Astrocyte (in vitro differentiated cells and primary cell): ENCODE measurements around the gene ATP9A. TPM values are rescaled to one million over a fixed set of nuclear protein-coding genes. Genes with fewer than 3 reads are reported as not detected.

ENCODE experiments used
- DNase-seq: peaks from one replicate; pipeline ENCODE4 v3.0.0-alpha.2; 2010; ENCODE audit warnings: low read depth
- FAIRE-seq: peaks from 2 replicates; lab custom pipeline; 2011; peaks lifted over from hg19 to GRCh38; lab: Jason Lieb, UNC
- H2AFZ ChIP-seq: 2 replicates; pipeline ENCODE4 v1.6.0; 2012; ENCODE audit warnings: low read depth, low read length, inconsistent platforms
- H3K27ac ChIP-seq: 2 replicates; pipeline ENCODE4 v1.5.1; 2011; ENCODE audit warnings: low read depth, low read length, inconsistent platforms
- H3K27me3 ChIP-seq: 2 replicates; pipeline ENCODE4 v1.6.0; 2011; ENCODE audit warnings: low read length, inconsistent platforms; ENCODE audit not compliant: insufficient read depth
- H3K36me3 ChIP-seq: 2 replicates; pipeline ENCODE4 v1.5.1; 2011; ENCODE audit warnings: low read length, inconsistent platforms; ENCODE audit not compliant: insufficient read depth
- H3K4me1 ChIP-seq: 2 replicates; pipeline ENCODE4 v1.5.1; 2011; ENCODE audit warnings: low read length, inconsistent platforms; ENCODE audit not compliant: insufficient read depth
- H3K4me2 ChIP-seq: 2 replicates; pipeline ENCODE4 v1.6.0; 2012; ENCODE audit warnings: low read length, inconsistent platforms
- H3K4me3 ChIP-seq: 2 replicates; pipeline ENCODE4 v1.5.1; 2011; ENCODE audit warnings: low read depth, mild to moderate bottlenecking, low read length, inconsistent platforms; ENCODE audit not compliant: insufficient read depth
- H3K79me2 ChIP-seq: 2 replicates; pipeline ENCODE4 v1.6.0; 2012; ENCODE audit warnings: mild to moderate bottlenecking, low read length, inconsistent platforms; ENCODE audit not compliant: insufficient read depth
- H3K9ac ChIP-seq: 2 replicates; pipeline ENCODE4 v1.6.0; 2012; ENCODE audit warnings: mild to moderate bottlenecking, low read length, inconsistent platforms
- H3K9me3 ChIP-seq: 2 replicates; pipeline ENCODE4 v1.5.1; 2012; ENCODE audit warnings: low read depth, mild to moderate bottlenecking, low read length, inconsistent platforms; ENCODE audit not compliant: insufficient read depth
- H4K20me1 ChIP-seq: 2 replicates; pipeline ENCODE4 v1.6.0; 2012; ENCODE audit warnings: low read length, inconsistent platforms; ENCODE audit not compliant: insufficient read depth
- H3K27ac Mint-ChIP-seq: one replicate; pipeline ENCODE4 v1.8.0; 2021; ENCODE audit warnings: mild to moderate bottlenecking, mixed read lengths; ENCODE audit not compliant: unreplicated experiment
- H3K27me3 Mint-ChIP-seq: one replicate; pipeline ENCODE4 v1.8.0; 2021; ENCODE audit warnings: low read depth, mixed read lengths; ENCODE audit not compliant: unreplicated experiment
- H3K36me3 Mint-ChIP-seq: one replicate; pipeline ENCODE4 v1.8.0; 2021; ENCODE audit warnings: low read depth, mixed read lengths; ENCODE audit not compliant: unreplicated experiment
- H3K4me1 Mint-ChIP-seq: one replicate; pipeline ENCODE4 v1.8.0; 2021; ENCODE audit warnings: low read depth, mixed read lengths; ENCODE audit not compliant: unreplicated experiment
- H3K4me3 Mint-ChIP-seq: one replicate; pipeline ENCODE4 v1.8.0; 2021; ENCODE audit warnings: mild to moderate bottlenecking, moderate library complexity, mixed read lengths; ENCODE audit not compliant: unreplicated experiment
- H3K9me3 Mint-ChIP-seq: one replicate; pipeline ENCODE4 v1.8.0; 2021; ENCODE audit warnings: mild to moderate bottlenecking, mixed read lengths; ENCODE audit not compliant: unreplicated experiment
- EZH2 ChIP-seq: IDR thresholded peaks from 2 replicates; pipeline ENCODE4 v1.6.1; 2012; ENCODE audit warnings: mild to moderate bottlenecking, low read length, inconsistent platforms; ENCODE audit not compliant: insufficient read depth
- total RNA-seq: library from RNA; stranded (reverse); gene quantifications from 2 replicates; pipeline ENCODE4 v1.2.1, GENCODE V29; 2021
- TF ChIP-seq, protein P1 (sequence below): IDR thresholded peaks from 2 replicates; pipeline ENCODE4 v1.5.1; 2011; ENCODE audit warnings: low read depth, mild to moderate bottlenecking, inconsistent platforms, low read length, moderate library complexity; ENCODE audit not compliant: insufficient read depth

Gene ATP9A
- total RNA-seq, 1 donor from 2014 or later: 12.9 TPM

DNA sequence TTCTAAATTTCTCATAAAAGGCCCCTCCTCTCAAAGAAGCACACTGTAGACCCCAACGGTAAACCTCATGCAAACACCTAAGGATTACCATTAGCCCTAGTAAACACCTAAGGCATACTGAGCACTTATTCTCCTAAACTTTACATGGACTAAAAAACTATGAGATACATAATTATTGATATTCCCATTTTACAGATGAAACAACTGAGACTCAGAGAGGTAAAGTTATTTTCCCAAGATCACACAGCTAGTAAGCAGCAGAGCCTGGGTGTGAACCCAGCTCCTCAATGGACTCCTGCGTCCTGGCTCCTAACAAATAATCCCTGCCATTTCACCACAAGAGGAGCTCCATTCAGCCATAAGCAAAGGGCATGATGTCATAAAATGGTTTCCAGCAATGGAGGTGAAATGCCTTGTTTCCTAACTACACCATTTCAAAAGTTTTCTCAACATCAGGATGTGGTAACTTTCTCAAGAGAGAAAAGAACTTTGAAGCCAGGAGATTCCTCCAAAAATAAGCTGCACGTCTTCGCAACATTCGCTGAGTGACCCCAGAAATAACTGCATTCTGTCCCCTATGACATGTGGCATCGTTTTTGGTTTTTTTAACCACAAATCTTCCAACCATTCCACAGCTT is 4.1 kb downstream of the ATP9A start:
- H3K36me3 ChIP-seq: no peaks in the 10 kb centered on the region
- H3K4me3 Mint-ChIP-seq: no peak overlapping the region

DNA sequence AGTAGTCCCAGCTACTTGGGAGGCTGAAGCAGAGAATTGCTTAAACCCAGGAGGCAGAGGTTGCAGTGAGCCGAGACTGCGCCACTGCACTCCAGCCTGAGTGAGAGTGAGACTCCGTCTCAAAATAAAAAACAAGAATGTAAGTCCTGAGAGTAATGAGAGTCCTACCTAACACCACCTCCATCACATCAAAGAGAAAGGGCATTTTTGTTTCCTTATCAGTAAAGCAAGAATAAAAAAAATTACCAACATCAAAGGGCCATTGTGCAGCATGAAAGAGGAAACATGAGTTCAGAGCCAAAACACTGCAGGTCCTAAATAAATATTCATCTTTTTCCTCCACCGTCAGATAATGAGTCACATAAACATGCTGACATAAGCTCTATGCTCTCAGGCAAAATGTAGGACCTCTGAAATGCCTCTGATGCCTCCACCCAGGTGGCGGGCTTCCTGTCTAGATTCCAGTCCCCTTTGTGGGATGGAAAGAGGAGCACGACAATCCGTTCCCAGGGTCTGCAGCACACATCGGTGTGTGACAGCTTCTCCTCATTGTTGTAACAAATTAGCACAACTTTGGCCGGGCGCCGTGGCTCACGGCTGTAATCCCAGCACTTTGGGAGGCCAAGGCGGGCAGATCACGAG is 7.2 kb downstream of the ATP9A start:
- H3K9ac ChIP-seq: no peak overlapping the region
- peak; percentile 90 for DNase-seq
- Mint-ChIP-seq H3K36me3 (peaks cover 3% of the 10 kb centered on the region), H3K27ac (peak overlapping the region; percentile 45), H3K9me3 (peaks cover 4% of the 10 kb centered on the region), H3K4me3 (no peak overlapping the region), H3K27me3 (no peaks in the 10 kb centered on the region), H3K4me1 (peaks cover 13% of the 10 kb centered on the region)
- no peaks in the 10 kb centered on the region for H3K27me3 ChIP-seq
- FAIRE-seq: no peak
- peaks cover 62% of the 10 kb centered on the region for H3K79me2 ChIP-seq
- peak overlapping the region; percentile 48 for H3K27ac ChIP-seq
- peaks cover 6% of the 10 kb centered on the region for H3K4me1 ChIP-seq
- no peak overlapping the region for H3K4me3 ChIP-seq
- H4K20me1 ChIP-seq: no peaks in the 10 kb centered on the region
- TF ChIP-seq, protein P1, sequence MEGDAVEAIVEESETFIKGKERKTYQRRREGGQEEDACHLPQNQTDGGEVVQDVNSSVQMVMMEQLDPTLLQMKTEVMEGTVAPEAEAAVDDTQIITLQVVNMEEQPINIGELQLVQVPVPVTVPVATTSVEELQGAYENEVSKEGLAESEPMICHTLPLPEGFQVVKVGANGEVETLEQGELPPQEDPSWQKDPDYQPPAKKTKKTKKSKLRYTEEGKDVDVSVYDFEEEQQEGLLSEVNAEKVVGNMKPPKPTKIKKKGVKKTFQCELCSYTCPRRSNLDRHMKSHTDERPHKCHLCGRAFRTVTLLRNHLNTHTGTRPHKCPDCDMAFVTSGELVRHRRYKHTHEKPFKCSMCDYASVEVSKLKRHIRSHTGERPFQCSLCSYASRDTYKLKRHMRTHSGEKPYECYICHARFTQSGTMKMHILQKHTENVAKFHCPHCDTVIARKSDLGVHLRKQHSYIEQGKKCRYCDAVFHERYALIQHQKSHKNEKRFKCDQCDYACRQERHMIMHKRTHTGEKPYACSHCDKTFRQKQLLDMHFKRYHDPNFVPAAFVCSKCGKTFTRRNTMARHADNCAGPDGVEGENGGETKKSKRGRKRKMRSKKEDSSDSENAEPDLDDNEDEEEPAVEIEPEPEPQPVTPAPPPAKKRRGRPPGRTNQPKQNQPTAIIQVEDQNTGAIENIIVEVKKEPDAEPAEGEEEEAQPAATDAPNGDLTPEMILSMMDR: no peak
- no peak for TF ChIP-seq EZH2
- H2AFZ ChIP-seq: no peak overlapping the region
- H3K4me2 ChIP-seq: peak overlapping the region; percentile 26
- no peaks in the 10 kb centered on the region for H3K9me3 ChIP-seq
- H3K36me3 ChIP-seq: no peaks in the 10 kb centered on the region

More for the DNA sequence above, 4.1 kb downstream of the ATP9A start:
- H3K9ac ChIP-seq: no peak overlapping the region
- H3K4me3 ChIP-seq: no peak overlapping the region
- H3K27me3 ChIP-seq: no peaks in the 10 kb centered on the region
- no peak for TF ChIP-seq EZH2
- TF ChIP-seq, protein P1: no peak
- no peak overlapping the region for H3K4me2 ChIP-seq
- DNase-seq: peak; percentile 55
- peaks cover 12% of the 10 kb centered on the region for H3K4me1 ChIP-seq
- no peaks in the 10 kb centered on the region for H4K20me1 ChIP-seq
- H3K4me1 Mint-ChIP-seq: peaks cover 13% of the 10 kb centered on the region
- no peaks in the 10 kb centered on the region for H3K27me3 Mint-ChIP-seq
- no peak for FAIRE-seq
- no peak overlapping the region for H2AFZ ChIP-seq
- H3K27ac Mint-ChIP-seq: no peak overlapping the region
- no peak overlapping the region for H3K27ac ChIP-seq
- H3K9me3 Mint-ChIP-seq: peaks cover 4% of the 10 kb centered on the region
- no peaks in the 10 kb centered on the region for H3K36me3 Mint-ChIP-seq
- peaks cover 46% of the 10 kb centered on the region for H3K79me2 ChIP-seq
- H3K9me3 ChIP-seq: no peaks in the 10 kb centered on the region
